Urinary bladder (tissue), 4 donors: ENCODE data around the gene SNAPC3. TPM values are rescaled to one million over a fixed set of nuclear protein-coding genes. Genes with fewer than 3 reads are reported as not detected.
"Not testable (repeated sequence)": the region's sequence is repeated elsewhere in the genome, so short reads cannot be mapped to it uniquely, and the experiment has no call there.

ENCODE experiments used
- DNase-seq: peaks from one replicate; pipeline ENCODE4 v3.0.0-alpha.2; 2015; ENCODE audit errors: extremely low spot score
- H3K27ac ChIP-seq: one replicate; pipeline ENCODE4 v1.5.1; 2013; ENCODE audit warnings: low read depth, mild to moderate bottlenecking, moderate library complexity
- H3K36me3 ChIP-seq: one replicate; pipeline ENCODE4 v1.6.1; 2013; ENCODE audit warnings: mild to moderate bottlenecking, moderate library complexity; ENCODE audit not compliant: insufficient read depth
- H3K4me1 ChIP-seq: one replicate; pipeline ENCODE4 v1.6.1; 2013; ENCODE audit warnings: mild to moderate bottlenecking, moderate library complexity; ENCODE audit not compliant: insufficient read depth
- H3K4me3 ChIP-seq: one replicate; pipeline ENCODE4 v1.5.1; 2013; ENCODE audit warnings: low read depth, low read length
- WGBS: extraction: QIAGEN DNeasy Blood & Tissue Kit; methylation state at CpG from one replicate; pipeline ENCODE4 v1.1.7; 2013; 5-methylcytosine and 5-hydroxymethylcytosine counted together
- polyA plus RNA-seq: library from polyadenylated mRNA; stranded (reverse); fragments of 200-250 nt; gene quantifications from one replicate; pipeline ENCODE4 v1.2.3, GENCODE V29; 2013
- total RNA-seq: library from RNA; depleted of rRNA; stranded (reverse); fragments of >200 nt; gene quantifications from one replicate; pipeline ENCODE4 v1.2.3, GENCODE V29; 2014
- donor health status: healthy with polysubstance abuse.
- donor health status: healthy.

SNAPC3 gene
- total and polyA plus RNA-seq, 2 donors: 19.2 to 76.8 TPM

- H3K27ac ChIP-seq: peak overlapping the region; percentile 38
- H3K4me1 ChIP-seq: no peaks in the 10 kb centered on the region
- DNase-seq: no peak
- no peak overlapping the region for H3K4me3 ChIP-seq
- WGBS: 79% methylated on average over 4 of the region's 4 CpGs
- H3K36me3 ChIP-seq: peaks cover 2% of the 10 kb centered on the region
These were observed 10.5 kb downstream of the SNAPC3 start for GRCh38 chr9:15433191-15433590.

GRCh38 chr9:15433661-15434060 is 11.0 kb downstream of the SNAPC3 start:
- H3K36me3 ChIP-seq: peaks cover 2% of the 10 kb centered on the region
- 93% methylated on average over 3 of the region's 3 CpGs for WGBS
- no peak overlapping the region for H3K4me3 ChIP-seq
- no peak for DNase-seq
- no peaks in the 10 kb centered on the region for H3K4me1 ChIP-seq
- peak overlapping the region; percentile 38 for H3K27ac ChIP-seq

GRCh38 chr9:15438891-15439290 is 16.2 kb downstream of the SNAPC3 start:
- H3K4me1 ChIP-seq: no peaks in the 10 kb centered on the region

GRCh38 chr9:15441841-15442240 is 19.2 kb downstream of the SNAPC3 start:
- not testable (repeated sequence) for H3K27ac ChIP-seq, H3K36me3 ChIP-seq, H3K4me1 ChIP-seq, DNase-seq, H3K4me3 ChIP-seq
- WGBS: 91% methylated on average over 23 of the region's 29 CpGs

More at GRCh38 chr9:15438891-15439290, 16.2 kb downstream of the SNAPC3 start:
- WGBS: over 99% methylated on average over 7 of the region's 7 CpGs
- no peak for DNase-seq
- H3K36me3 ChIP-seq: peaks cover 3% of the 10 kb centered on the region
- no peak overlapping the region for H3K4me3 ChIP-seq
- no peak overlapping the region for H3K27ac ChIP-seq

GRCh38 chr9:15442264-15442663 is 19.6 kb downstream of the SNAPC3 start:
- WGBS: 99% methylated on average over 33 of the region's 33 CpGs
- H3K27ac ChIP-seq, H3K4me3 ChIP-seq, DNase-seq, H3K36me3 ChIP-seq, H3K4me1 ChIP-seq: not testable (repeated sequence)

GRCh38 chr9:15444141-15444540 is 21.5 kb downstream of the SNAPC3 start:
- no peaks in the 10 kb centered on the region for H3K4me1 ChIP-seq
- H3K27ac ChIP-seq: no peak overlapping the region
- no peak overlapping the region for H3K4me3 ChIP-seq
- no peak for DNase-seq
- 80% methylated on average over 3 of the region's 3 CpGs for WGBS
- H3K36me3 ChIP-seq: peaks cover 8% of the 10 kb centered on the region

GRCh38 chr9:15453956-15454355 is 31.3 kb downstream of the SNAPC3 start:
- DNase-seq: no peak
- no peak overlapping the region for H3K27ac ChIP-seq
- peaks cover 6% of the 10 kb centered on the region for H3K36me3 ChIP-seq
- H3K4me1 ChIP-seq: no peaks in the 10 kb centered on the region
- WGBS: 94% methylated on average over 5 of the region's 5 CpGs
- no peak overlapping the region for H3K4me3 ChIP-seq

- no peak overlapping the region for H3K27ac ChIP-seq
- peaks cover 4% of the 10 kb centered on the region for H3K36me3 ChIP-seq
- WGBS: 96% methylated on average over 8 of the region's 8 CpGs
- no peaks in the 10 kb centered on the region for H3K4me1 ChIP-seq
- no peak for DNase-seq
- no peak overlapping the region for H3K4me3 ChIP-seq
These were observed 38.4 kb downstream of the SNAPC3 start for GRCh38 chr9:15461056-15461455.

GRCh38 chr9:15461601-15462000 is 38.9 kb downstream of the SNAPC3 start:
- WGBS: 50% methylated on average over 2 of the region's 2 CpGs

GRCh38 chr9:15468145-15468544 is 45.5 kb downstream of the SNAPC3 start:
- Histone ChIP-seq H3K4me1 (no peaks in the 10 kb centered on the region), H3K4me3 (no peak overlapping the region), H3K36me3 (peaks cover 2% of the 10 kb centered on the region), H3K27ac (no peak overlapping the region)
- DNase-seq: no peak
- 92% methylated on average over 3 of the region's 3 CpGs for WGBS

More at GRCh38 chr9:15461601-15462000, 38.9 kb downstream of the SNAPC3 start:
- no peak overlapping the region for H3K4me3 ChIP-seq
- H3K27ac ChIP-seq: peak overlapping the region; percentile 23
- H3K36me3 ChIP-seq: peaks cover 4% of the 10 kb centered on the region
- DNase-seq: no peak
- H3K4me1 ChIP-seq: no peaks in the 10 kb centered on the region

GRCh38 chr9:15469406-15469805 is 46.7 kb downstream of the SNAPC3 start:
- 34% methylated on average over 1 of the region's 1 CpG for WGBS
- H3K4me1 ChIP-seq: no peaks in the 10 kb centered on the region
- no peak overlapping the region for H3K27ac ChIP-seq
- no peak overlapping the region for H3K4me3 ChIP-seq
- H3K36me3 ChIP-seq: peaks cover 2% of the 10 kb centered on the region
- no peak for DNase-seq

- Histone ChIP-seq H3K27ac (no peak overlapping the region), H3K4me3 (no peak overlapping the region), H3K36me3 (peaks cover 2% of the 10 kb centered on the region), H3K4me1 (no peaks in the 10 kb centered on the region)
- DNase-seq: no peak
- 93% methylated on average over 2 of the region's 2 CpGs for WGBS
These were observed 47.2 kb downstream of the SNAPC3 start for GRCh38 chr9:15469862-15470261.

GRCh38 chr9:15475923-15476536 is 53.4 kb downstream of the SNAPC3 start:
- Histone ChIP-seq H3K36me3 (no peaks in the 10 kb centered on the region), H3K27ac (no peak overlapping the region), H3K4me1 (no peaks in the 10 kb centered on the region), H3K4me3 (no peak overlapping the region)
- WGBS: 87% methylated on average over 8 of the region's 8 CpGs
- DNase-seq: no peak

GRCh38 chr9:15480028-15480427 is 57.4 kb downstream of the SNAPC3 start:
- Histone ChIP-seq H3K27ac (no peak overlapping the region), H3K4me3 (no peak overlapping the region), H3K36me3 (peaks cover 1% of the 10 kb centered on the region), H3K4me1 (no peaks in the 10 kb centered on the region)
- WGBS: 78% methylated on average over 1 of the region's 1 CpG
- no peak for DNase-seq

GRCh38 chr9:15482146-15482545 is 59.5 kb downstream of the SNAPC3 start:
- WGBS: 49% methylated on average over 1 of the region's 1 CpG
- no peak for DNase-seq
- Histone ChIP-seq H3K4me1 (no peaks in the 10 kb centered on the region), H3K36me3 (peaks cover 1% of the 10 kb centered on the region), H3K4me3 (no peak overlapping the region), H3K27ac (no peak overlapping the region)
